Kidney epithelial cell (primary cell): ENCODE data around the gene NALF2. TPM values are rescaled to one million over a fixed set of nuclear protein-coding genes. Genes with fewer than 3 reads are reported as not detected.

Experiments used
- DNase-seq: peaks from one replicate; pipeline ENCODE4 v3.0.0-alpha.2; 2010; ENCODE audit warnings: low read depth
- H3K27me3 ChIP-seq: 2 replicates; pipeline ENCODE4 v1.6.0; 2011; ENCODE audit warnings: low read length; ENCODE audit not compliant: control insufficient read depth, insufficient read depth
- H3K36me3 ChIP-seq: 2 replicates; pipeline ENCODE4 v1.5.1; 2011; ENCODE audit warnings: low read length; ENCODE audit not compliant: control insufficient read depth, insufficient read depth
- H3K4me3 ChIP-seq: 2 replicates; pipeline ENCODE4 v1.5.1; 2011; ENCODE audit warnings: low read depth, mild to moderate bottlenecking, control low read depth, low read length
- total RNA-seq: library from RNA; depleted of rRNA; stranded (reverse); fragments of >200 nt; gene quantifications from 2 replicates; pipeline ENCODE4 v1.2.3, GENCODE V29; 2015
- TF ChIP-seq, protein P1 (sequence below): IDR thresholded peaks from 2 replicates; pipeline ENCODE4 v1.5.1; 2011; ENCODE audit warnings: mild to moderate bottlenecking, moderate library complexity, low read length, control low read depth, inconsistent platforms; ENCODE audit not compliant: insufficient read depth, poor library complexity, severe bottlenecking

Gene NALF2
- 3.6 and 4.6 TPM in 2 replicates for total RNA-seq

DNA sequence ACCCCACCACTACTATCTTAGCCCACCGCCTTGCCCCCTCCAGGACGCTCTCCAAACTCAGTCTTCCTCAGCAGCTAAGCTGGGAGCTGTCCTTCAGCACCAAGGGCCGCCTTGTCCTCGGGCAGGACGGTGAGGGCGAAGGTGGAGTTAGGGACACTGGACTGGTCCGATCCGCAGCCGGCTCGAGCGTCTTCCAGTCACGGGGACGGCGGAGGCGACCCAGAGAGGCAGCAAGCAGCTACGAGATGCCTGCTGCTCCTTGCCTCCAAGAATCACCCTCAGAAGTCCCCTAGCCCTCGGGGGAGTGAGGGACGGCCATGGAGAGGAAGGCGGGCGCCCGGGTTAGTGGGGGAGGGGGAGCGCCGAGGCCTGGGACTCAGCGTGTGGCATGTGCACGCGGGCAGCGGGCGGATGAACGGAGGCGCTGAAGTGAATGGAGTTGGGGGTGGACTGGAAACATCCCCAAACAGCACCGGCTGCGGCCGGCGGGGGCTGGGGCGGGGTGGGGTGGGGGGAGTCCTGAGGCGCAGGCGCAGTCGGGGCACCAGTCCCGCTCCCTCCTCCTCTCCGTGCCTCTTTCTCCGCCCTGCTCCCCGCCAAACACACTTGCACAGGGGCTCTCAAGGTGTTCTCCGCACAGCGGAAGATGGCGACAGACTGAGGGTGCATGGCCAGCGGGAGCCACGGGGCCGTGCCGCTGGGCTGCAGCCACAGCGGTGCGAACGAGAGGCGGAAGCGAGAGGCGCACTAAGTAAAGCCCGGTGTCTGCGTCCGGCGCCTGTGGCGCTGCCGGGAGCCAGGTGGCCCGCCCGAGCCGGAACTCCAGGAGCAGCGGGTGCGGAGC is at the start of gene NALF2:
Gene NALF2, plus strand, starts transcription at position 545 of the 844 bp plus-strand sequence. CDS start 957 bp downstream, outside the sequence.
- TF ChIP-seq, protein P1, sequence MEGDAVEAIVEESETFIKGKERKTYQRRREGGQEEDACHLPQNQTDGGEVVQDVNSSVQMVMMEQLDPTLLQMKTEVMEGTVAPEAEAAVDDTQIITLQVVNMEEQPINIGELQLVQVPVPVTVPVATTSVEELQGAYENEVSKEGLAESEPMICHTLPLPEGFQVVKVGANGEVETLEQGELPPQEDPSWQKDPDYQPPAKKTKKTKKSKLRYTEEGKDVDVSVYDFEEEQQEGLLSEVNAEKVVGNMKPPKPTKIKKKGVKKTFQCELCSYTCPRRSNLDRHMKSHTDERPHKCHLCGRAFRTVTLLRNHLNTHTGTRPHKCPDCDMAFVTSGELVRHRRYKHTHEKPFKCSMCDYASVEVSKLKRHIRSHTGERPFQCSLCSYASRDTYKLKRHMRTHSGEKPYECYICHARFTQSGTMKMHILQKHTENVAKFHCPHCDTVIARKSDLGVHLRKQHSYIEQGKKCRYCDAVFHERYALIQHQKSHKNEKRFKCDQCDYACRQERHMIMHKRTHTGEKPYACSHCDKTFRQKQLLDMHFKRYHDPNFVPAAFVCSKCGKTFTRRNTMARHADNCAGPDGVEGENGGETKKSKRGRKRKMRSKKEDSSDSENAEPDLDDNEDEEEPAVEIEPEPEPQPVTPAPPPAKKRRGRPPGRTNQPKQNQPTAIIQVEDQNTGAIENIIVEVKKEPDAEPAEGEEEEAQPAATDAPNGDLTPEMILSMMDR, result no peak
- H3K27me3 ChIP-seq, result peaks cover 38% of the 10 kb centered on the region
- peak within 1 kb of the TSS; percentile 41 for H3K4me3 ChIP-seq
- DNase-seq, result peak; percentile 12
- no peaks in the 10 kb centered on the region for H3K36me3 ChIP-seq

DNA sequence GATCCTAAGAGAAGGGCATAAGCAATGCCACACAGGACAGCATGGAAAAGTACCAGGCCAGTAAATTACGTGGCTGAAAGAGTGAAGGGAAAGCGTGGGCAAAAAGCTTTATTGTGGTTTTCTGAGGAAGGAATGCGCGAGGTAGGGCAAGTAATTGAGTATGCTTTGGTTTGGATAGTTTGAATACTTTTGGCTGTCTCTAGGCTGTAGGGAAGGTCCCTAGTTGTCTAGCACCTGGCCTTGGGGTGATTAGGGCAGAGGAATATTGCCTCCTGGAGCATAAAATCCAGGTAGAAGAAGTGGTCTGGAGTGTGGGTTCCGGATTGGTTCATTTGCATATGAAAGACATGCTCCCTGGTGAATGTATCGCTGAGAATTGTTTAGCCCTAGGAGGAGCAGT is 46.4 kb upstream of the NALF2 start:
- Histone ChIP-seq H3K27me3 (no peaks in the 10 kb centered on the region), H3K4me3 (no peak overlapping the region), H3K36me3 (no peaks in the 10 kb centered on the region)
- TF ChIP-seq, protein P1, result no peak
- DNase-seq, result no peak

DNA sequence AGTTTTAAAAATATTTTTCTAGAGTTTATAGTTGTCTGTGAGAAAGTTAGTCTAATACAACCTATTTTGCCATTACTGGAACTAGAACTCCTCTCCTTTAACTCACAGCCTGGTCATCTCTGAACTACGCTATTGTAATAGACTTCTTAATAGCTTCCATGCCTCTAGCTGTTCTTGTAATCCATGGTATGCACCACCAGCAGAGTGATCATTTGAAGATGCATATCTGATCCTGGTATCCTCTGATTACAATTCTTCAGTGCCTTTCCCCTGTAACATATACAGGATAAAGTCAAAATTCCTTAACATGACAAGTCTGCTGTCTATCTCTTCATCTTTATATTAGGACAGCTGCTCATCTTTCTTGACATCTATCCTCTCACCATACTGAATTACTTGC is 37.6 kb upstream of the NALF2 start:
- no peaks in the 10 kb centered on the region for H3K27me3 ChIP-seq
- no peak overlapping the region for H3K4me3 ChIP-seq
- TF ChIP-seq, protein P1, result no peak
- no peaks in the 10 kb centered on the region for H3K36me3 ChIP-seq
- DNase-seq, result no peak

DNA sequence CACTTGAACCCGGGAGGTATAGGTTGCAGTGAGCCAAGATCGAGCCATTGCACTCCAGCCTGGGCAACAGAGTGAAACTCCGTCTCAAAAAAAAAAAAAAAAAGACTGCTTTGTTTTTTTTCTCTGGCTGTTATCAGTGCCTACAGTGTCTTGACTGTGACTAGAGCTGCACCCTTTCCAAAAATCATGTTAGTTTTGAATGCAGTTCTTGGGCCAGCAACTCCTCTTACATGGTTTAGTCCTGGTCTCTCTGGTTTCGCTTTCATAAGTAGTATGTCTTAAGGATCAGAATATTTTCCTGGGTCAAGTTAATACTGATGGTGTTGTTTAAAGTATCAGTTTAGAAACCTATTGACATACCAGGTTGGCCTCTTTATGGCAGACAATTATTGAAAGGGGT is 34.2 kb upstream of the NALF2 start:
- TF ChIP-seq, protein P1, result no peak
- DNase-seq, result no peak
- H3K36me3 ChIP-seq, result no peaks in the 10 kb centered on the region
- H3K4me3 ChIP-seq, result no peak overlapping the region
- H3K27me3 ChIP-seq, result no peaks in the 10 kb centered on the region

DNA sequence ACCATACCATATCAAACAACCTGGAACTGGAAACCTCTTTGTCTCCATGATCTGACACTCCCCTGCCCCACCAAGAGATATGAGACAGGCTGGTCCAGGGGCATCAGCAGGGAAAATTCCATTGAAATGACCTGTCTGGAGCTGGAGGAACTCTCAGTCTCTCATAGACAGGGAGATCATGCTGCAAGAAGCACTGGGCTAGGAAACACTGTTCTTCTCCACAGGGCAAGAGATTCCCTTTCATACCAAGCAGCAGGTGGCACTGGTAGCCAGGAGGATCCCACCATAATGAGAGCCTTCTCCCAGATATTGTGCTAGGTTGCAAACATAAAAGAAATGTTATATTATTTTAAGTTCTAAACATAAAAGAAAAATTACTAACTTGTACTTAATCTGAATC is 14.5 kb upstream of the NALF2 start:
- Histone ChIP-seq H3K36me3 (no peaks in the 10 kb centered on the region), H3K27me3 (no peaks in the 10 kb centered on the region), H3K4me3 (no peak overlapping the region)
- no peak for DNase-seq
- TF ChIP-seq, protein P1, result no peak

DNA sequence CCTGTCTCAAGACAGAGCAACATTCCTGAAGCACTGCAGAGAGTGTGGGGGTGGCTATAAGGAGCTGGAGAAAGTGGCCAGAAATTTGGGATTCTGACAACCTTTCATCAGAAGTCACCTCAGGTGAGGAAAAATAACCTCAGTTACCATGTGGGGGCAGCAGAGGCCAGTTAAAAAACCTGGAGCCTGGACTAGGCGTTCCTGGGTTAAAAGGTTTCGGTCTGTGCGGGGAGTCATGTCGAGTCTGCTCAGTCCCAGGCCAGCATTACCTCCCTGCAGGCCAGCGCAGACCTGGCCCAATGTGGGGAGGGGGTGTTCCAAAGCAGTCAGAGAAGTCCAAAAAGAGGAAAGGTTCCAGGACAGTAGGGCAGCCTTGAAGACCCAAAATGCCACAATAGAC is 10.9 kb upstream of the NALF2 start:
- DNase-seq, result no peak
- H3K4me3 ChIP-seq, result no peak overlapping the region
- H3K36me3 ChIP-seq, result no peaks in the 10 kb centered on the region
- TF ChIP-seq, protein P1, result peak; percentile 37
- H3K27me3 ChIP-seq, result no peaks in the 10 kb centered on the region
